Stimulated activated CD4-positive, alpha-beta T cell treated with anti-CD3 and anti-CD28 coated beads, Interleukin-1b, Interleukin-23, amount 100 ng/mL, for 48 hours (primary cell): ENCODE data around the gene NDC1.

Source experiments
- DNase-seq: peaks from one replicate; pipeline ENCODE4 v3.0.0-alpha.2; 2020

The NDC1 gene

DNA sequence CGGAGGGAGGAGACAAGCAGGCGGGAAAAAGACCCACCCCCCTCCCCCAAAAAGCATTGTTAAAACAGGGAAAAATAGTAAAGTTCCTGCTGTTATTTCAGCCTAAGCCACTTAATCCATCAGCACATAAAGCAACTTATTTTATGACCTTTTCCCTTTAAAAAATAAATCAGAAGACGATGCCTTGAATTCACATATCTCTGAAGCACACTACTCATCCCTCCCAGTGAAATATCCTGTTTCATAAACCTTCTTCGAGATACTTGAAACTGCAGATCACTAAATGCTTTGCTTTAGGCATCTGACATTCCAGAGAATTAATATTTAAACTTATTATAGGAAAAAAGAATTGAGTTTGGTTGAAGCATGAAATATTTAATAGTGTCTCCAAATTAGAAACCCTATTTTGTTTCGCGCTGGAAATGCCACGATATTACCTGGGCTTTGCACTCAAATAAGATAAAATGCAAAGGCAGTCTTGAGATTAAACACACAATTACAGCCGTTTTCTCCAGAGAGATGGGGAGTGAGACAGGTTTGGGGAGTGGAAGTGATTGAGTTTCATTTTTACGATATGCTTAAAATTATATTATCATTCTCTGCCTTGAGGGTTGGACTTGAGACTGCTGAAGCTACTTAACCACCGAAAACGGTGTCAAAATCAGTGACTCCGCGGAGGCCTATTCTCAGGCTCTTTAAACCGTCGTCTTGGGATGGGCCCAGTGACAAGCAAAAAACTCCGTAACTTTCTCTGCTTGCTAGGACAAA, 108.5 kb downstream of the NDC1 start:
- DNase-seq = no peak

DNA sequence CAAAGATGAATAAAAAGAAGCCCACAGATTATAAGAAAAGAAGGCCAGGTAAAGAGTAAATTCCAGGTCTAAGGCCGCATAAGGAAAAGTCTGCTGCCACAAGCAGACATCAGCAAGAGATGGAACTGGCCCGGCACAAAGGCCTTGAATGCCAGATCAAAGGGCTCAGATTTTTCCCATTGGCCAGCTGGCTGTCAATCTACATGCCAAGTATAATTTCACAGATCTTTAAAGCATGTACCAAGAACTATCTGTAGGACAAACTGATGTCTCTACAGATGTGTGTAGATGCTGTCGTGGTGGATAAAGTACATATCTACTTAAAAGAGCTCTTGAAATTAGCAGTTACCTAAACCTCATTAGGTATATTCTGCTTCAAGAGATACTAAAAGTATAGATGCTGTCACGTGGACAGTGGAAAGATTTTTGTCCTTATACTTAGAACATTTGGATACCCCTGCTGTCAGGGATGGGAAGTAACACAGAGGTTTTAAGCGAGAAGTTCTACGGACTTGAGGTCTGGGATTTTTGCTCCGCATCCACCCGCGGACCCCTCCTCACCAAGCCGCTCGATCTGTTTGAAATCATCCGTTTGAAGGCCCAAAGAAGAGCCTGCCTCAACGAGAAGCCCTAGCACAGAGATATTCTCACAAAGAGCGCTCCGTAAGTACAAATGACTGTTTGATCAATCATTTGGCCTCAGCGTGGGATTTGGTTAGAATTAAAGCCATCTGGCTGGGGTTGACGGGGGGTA, 109.2 kb downstream of the NDC1 start:
- DNase-seq = no peak

DNA sequence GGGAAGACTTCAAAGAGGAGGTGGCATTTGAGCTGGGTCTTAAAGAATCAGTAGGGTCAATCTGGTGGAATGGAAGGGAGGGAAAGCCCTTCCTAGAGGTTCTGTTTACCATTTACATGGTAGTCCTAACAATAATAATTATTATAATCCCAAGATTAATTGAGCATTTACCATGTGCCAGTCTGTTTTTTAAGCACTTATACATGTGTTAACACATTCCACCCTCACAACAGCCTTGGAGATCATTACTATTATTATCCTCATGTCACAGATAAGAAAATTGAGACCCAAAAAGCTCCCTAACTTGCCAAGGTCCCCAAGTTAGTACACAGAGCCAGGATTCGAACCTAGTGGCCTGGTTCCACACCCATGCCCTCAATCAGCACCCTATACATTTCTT, 109.9 kb downstream of the NDC1 start:
- DNase-seq = no peak

DNA sequence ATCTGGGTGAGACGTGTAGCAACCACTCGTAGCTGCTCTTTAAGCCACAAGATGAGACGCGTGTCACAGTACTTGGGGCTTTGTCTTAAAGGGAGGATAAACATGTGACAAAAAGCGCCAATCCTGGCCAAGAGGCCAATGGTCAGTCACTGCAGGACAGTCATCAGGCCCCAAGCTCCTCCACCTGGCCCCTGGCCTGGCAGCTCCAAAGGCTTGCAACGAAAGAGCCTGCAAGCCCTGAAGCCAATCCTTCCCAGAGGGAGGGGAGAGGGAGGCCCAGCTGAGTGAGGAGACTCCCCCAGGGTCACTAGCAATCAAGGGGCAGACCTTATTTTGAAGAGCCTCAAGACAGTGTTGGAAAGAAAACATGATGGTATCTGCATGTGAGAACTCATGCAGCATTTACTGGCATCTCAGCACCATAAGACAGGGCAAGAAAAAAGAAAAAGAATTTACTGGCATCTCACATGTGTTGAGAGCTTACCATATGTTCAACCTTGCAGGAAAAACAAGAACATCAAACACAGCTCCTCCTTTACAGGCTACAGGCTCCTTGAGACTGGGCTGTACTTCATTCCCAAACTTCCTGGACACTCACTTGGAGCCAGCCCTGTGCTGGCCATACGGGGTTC, 110.5 kb downstream of the NDC1 start:
- DNase-seq = no peak

DNA sequence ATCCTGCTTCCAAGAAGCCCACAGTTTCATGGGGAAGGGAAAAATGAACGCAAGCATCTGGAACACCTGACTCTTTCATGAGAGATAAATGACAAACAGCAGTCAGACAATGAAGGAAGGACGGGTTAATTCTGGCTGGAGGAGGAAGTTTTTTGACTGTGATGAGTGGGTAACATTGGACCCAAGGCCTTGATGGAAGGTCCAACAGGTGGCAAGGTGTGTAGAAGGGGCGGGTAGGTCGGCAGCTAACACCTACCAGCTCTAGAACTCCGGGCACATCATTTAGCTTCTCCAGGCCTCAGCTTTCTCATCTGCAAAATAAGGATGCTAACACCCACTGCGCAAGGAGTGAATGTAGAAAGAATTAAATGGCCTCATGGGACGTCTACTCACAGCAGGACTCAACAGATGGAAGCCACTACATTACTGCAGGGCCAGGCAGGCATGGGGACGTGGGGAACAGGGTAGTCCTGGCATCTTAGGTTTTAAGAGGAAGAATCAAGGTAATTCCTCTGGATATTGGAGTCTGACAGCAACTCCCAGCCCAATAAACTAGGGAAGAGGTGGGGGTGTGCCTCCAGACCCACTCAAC, 112.0 kb downstream of the NDC1 start:
- no peak for DNase-seq

DNA sequence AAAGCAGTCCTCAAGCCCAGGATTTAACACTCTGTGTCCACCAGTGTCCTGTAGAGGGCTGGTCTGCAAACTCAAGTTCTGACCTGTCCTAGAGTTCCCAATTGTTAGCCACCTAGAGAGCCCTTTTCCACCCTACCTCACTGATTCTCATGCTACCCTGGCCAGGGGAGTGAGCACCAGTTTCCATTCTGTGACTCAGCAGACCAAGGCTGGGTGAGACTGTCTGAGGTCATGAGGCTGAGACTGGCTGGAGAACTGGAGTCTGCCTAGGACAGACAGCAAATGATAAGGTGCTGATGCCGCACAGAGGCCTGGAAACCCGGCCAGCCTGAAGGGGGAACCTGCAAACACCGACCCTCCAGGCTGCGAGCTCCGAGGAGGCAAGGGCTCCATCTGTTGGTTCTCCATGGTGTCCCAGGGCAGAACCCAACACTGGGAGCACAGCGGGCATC, 112.8 kb downstream of the NDC1 start:
- no peak for DNase-seq

DNA sequence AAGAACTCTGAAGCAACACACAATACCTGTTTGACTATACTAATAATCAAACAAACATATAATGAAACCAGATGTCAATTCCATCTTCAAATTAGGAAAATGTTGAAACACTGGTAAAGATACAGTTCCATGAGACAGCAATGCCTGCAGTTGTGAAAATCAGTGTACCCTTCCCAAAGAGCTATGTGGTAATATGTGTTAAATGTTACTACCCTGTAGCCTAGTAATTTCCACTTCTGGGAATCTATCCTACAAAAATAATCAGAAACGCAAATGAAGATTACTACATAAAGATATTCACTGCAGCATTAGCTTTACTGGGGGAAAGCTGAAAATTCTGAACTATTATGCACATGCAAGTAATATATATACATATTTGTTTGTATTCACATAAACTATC, 116.1 kb downstream of the NDC1 start:
- no peak for DNase-seq

DNA sequence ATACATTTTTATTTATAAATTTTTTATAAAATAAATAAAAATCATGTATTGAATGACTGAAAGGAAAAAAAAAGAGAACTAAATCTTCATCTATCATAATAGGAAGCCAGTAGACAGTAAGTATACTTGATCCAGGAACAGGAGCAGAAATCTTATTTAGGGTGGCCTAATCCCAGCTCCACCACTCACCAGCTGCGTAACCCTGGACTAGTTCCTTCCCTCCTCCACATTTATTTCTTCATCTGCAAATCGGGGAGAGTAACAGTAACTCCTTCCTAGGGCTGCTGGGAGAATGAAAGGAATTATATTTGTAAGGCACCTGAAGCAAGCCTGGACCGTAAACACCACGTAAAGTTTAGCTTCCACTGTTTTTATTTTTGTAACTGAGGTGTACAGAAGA, 117.0 kb downstream of the NDC1 start:
- DNase-seq = no peak

DNA sequence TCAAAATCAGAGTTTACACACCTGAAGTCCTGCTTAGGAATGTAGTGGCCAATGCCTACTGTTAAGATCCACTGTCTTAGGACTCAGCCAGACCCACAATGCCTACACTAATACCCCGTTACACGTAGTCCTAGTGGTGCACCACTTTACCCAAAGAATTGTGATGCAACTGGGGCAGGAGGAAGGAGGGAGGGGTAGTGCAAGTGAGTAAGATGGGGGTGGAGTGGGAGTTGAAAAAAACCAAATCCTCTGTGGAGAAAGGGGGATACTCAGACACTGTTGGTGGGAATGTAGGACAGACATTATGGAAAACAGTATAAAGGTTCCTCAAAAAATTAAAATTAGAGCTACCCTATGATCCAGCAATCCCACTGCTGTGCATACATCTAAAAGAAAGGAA, 118.6 kb downstream of the NDC1 start:
- no peak for DNase-seq

DNA sequence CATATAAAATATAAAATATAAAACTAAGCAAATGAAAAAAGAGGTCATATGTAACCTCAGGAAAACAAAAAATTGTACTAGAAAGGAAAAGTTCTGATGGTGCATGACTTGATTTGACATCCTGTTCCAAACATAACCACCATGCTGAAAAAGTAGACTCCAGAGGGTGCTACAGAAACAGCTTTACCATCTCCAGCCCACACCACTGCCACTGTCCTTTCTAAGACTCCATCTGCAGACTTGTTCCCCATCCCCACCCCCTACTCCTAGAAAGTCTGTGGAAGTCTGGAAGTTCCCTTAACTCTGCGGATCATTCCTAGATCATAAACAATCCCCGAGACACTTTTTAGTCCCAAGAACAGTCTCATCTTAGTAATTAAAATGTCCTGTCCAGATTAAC, 119.7 kb downstream of the NDC1 start:
- DNase-seq = no peak

DNA sequence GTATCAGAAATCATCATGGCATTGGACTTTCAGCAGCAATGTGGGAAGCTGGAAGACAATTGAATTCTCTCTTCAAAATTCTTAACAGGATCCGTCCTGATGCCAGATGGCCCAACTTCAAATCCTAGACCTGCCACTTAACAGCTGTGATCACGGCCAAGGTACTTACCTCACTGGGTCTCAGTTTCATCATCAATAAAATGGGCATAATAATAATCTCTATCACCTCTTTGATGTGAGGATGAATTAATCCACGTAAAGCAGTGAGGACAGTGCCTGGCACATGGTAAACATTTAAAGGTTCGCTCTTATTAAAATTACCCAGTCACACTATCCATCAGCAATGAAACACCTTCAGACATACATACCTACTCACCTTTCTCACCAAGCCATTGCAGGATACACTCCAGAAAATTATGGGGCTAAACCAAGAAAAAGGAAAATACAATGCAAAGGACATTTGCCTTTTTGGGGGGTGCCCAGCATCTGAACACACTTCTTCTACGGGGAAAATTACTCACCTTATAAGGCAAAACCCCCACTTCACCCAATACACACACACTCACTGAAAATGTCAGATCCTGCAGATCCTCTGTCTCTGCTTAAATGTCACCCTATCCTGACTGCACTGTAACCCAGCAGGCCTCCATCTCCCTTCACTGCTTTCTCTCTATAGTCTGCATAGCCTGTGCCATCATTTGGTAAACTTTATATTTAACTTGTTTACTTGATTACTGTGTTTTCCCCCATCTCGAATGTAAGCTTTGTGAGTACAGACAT, 120.9 kb downstream of the NDC1 start:
- no peak for DNase-seq

DNA sequence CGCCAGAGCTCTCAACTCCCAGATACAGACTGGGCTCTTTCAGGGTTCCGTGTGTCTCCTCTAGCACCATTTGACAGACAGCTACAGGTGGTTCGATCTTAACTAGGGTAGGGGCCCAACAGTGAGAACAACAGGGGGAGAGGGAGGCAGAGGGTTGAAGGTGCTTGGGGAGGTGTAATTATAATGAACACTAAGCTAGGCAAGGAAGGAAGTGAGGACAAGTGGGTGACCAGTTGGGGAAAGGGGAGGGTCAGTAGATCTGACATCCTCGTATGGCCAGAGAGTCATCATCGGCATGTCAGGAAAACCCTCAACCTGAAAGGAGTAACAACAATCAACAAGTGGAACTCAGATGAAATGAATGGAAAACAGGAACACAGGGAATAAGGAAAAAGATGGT, 121.9 kb downstream of the NDC1 start:
- DNase-seq = no peak

DNA sequence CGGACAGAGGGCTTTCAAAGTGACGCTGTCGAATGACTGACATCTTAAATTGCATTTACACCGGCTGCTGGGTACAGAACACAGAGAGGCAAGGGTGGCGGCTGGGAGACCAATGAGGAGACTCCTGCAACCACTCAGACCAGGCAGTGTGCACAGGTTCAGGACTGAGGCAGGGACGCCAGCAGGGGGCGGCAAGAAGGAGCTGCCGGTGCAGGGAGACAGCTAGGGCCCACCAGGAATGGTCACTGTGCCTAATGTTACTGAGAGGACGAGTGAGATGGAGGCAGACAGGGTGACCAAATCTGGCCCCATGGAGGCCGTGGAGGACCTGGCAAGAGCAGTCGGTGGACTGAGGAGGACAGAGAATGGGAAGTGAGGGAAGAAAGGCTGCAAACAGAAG, 122.6 kb downstream of the NDC1 start:
- DNase-seq = peak; percentile 10
